HG03354 (cell line): ENCODE data around the gene WDR48.

ENCODE experiments used
- ATAC-seq: cut with Tn5 transposase; IDR thresholded peaks from one replicate; pipeline ENCODE4 v1.9.1; 2021; ENCODE audit warnings: mild to moderate bottlenecking; ENCODE audit not compliant: unreplicated experiment, poor library complexity, severe bottlenecking

The WDR48 gene

DNA sequence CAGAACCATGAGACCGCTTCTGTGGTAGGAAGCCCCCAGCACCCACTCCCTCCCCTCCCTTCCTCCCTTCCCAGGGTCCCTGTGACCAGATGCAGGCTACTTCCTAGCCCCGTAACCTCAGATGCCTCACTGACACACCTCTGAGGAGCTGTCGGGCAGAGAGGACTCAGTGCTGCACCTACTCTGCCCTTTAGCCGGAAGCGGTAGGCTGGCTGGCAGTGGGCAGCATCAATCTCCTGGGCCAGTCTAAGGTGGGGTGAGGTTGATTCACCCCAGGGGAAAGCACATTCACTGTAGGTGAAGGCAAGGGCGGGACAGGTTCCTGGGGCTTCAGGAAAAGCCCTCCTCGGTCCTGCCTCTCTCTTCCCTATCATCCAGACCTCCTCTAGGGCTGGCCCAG is 82.5 kb downstream of the WDR48 start:
- ATAC-seq: no peak

DNA sequence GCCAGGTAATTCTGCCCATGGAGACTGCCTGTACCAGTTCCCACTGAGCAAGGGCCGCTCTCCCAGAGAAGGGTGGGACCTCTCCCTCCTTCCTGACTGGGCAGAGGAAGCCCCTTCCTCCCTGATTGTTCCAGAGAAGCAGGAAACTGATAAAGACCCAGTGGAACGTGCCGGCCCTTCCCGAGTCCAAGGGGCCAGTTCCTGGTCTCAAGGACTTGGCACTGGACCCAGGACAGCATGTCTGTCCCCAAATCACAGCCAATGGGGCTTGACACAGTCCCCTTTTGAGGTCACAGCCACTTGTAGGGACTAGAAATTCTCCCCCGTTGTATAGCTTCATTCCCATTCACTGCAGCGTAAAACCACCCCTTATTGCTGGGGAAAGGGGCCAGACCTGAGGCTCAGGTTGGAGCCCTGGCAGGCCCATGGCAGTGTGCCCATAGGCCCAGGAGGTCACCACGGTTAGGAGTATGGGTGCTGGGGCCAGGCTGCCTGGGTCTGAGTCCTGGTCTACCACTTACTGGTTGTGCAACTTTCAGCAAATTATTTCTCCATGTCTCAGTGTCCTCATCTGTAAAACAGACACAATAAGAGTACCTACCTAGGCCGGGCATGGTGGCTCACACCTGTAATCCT is 83.5 kb downstream of the WDR48 start:
- ATAC-seq: no peak

DNA sequence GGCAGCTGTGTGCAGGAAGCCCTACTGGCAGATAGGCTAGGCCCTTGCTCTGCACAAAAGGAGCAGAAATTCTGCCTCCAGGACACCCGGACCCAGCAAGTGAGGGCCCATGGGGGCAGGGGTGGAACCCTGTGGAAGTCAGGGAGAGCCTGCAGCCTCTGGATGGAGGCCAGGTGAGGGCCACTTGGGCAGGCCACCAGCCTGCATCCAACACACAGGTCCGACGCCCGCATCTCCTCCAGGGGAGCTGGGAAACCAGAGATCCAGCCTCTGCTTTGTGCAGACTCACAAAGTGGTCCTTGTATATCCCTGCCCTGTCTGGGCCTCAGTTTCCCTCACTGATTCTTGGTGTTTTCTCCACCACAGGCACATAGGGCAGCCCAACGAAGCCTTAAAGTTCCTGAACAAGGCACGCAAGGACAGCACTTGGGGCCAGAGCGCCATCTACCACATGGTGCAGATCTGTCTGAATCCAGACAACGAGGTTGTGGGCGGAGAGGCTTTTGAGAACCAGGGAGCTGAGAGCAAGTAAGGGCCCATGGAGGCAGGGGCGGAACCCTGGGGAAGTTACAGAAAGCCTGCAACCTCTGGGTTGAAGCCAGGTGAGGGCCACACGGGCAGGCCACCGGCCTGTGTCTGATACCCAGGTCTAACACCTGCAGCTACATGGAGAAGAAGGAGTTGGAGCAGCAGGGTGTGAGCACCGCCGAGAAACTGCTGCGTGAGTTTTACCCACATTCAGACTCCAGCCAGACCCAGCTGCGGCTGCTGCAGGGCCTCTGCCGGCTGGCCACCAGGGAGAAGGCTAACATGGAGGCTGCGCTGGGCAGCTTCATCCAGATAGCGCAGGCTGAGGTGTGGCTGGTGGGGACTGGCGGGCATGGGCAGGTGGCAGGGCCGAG is 85.0 kb downstream of the WDR48 start:
- no peak for ATAC-seq

DNA sequence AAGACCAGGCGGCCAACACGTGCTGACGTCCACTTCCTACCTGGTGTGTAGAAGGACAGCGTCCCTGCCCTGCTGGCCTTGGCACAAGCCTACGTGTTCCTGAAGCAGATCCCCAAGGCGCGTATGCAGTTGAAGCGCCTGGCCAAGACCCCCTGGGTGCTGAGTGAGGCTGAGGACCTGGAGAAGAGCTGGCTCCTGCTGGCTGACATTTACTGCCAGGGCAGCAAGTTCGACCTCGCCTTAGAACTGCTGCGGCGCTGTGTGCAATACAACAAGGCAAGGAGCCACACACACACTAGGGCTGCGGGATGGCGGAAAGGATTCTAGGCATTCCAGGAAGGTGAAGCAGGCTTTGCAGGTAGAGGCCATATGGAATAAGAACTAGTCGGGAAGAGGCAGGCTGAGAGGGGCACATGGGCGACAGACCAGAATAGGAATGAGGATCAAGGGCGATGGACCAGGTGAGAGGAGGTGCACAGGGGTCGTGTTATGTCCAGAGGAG is 85.7 kb downstream of the WDR48 start:
- ATAC-seq: no peak

DNA sequence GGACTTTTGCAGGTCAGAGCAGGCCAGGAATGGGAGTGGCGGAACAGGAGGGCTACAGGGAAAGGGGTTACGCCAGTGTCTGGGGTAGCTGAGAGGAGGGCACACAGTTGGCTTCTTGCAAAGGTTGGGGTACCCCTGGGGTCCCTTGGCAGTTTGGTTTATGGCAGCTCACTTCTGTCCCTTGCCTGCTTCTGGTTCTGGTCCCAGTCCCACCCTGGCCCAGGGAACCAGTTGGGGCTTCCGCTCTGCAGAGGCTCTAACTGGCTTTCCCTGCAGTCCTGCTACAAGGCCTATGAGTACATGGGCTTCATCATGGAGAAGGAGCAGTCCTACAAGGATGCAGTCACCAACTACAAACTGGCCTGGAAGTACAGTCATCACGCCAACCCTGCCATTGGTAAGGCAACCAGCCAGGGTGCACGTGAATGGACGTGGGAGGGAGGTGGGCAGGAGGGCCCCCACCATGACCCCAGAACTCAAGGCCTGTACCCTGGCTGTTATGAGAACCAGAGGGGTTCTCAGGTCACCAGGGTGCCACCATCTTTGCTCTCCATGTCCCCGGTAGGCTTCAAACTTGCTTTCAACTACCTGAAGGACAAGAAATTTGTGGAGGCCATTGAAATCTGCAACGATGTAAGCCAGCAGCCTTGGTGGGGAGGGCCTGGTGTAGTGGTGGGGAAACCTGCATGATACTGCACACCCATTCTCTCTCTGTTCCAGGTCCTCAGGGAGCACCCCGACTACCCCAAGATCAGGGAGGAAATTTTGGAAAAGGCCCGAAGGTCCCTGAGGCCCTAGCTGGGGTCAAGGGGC is 86.4 kb downstream of the WDR48 start:
- no peak for ATAC-seq

DNA sequence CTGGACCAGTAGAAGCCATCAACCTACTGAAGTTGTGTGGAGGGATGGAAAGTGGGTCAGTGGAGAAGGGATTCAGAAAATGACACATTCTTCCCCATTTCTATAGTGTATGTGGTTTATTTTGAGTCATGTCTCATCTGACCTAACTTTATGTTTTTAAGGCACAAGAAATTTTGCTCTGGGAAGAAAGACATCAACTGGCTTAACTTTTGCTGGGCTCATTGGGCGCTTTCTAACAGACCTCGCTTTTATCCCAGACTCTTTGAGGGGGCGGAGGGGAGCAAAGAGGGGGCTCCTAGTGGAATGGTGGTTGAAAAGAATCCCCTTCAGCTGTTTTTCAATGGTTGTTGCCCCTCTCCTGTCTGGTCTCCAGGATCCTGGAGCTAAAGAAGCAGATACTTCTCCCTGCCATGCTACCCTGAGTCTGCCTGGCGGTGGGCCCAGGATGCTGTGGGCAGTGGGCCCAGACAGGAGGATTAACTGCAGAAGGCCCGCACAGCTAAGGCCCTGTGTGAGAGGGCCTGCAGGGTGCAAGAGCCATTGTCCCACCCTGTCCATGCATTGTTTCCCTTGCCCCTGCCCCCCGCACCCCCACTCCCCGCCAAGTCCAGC is 87.1 kb downstream of the WDR48 start:
- no peak for ATAC-seq

DNA sequence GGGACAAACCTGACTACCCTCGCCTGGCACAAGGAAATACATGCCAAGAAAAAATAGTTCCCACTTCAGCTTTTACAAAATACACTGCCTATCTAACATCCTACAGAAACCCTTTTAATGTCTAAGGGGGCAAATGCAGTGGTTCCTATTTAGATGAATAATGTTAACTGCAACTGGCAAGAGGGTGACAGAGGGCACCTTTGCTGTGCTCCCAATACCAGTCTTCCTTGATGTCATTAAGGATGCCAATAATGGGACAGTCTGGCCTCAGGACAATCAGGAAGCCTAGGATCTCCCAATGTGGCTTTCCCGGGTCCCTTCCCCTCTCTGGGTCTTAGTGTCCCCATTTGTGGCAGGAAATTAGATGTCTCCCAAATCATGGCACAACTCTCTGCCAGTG is 87.6 kb downstream of the WDR48 start:
- no peak for ATAC-seq

DNA sequence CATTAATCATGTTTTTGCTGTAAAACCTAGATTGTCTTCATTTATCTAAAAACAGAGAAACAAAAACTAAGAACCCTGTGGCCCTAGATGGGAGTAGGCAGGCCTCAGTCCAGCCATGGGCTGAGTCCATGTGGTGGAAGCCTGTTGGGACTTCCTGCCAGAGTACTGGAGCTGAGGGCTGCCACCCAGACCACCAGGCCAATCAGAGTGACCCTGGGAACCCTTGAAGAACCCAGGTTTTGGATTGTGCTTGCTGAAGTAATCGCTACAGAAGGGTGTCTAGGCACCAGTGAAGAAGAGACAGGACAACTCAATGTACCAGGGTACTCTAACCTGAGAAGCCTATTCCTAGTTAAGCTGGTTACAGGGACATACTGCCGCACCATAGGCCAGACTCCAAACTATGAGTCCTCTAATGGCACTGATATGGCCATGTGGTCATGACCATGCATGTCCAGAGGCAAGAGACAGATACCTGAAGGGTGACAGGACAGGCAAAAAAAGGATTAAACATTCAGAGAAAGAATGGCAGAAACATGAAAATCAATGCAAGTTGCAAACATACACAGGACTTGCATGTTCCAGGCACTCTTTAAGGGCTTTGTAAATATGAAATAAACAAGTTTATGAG is 88.6 kb downstream of the WDR48 start:
- ATAC-seq: no peak

DNA sequence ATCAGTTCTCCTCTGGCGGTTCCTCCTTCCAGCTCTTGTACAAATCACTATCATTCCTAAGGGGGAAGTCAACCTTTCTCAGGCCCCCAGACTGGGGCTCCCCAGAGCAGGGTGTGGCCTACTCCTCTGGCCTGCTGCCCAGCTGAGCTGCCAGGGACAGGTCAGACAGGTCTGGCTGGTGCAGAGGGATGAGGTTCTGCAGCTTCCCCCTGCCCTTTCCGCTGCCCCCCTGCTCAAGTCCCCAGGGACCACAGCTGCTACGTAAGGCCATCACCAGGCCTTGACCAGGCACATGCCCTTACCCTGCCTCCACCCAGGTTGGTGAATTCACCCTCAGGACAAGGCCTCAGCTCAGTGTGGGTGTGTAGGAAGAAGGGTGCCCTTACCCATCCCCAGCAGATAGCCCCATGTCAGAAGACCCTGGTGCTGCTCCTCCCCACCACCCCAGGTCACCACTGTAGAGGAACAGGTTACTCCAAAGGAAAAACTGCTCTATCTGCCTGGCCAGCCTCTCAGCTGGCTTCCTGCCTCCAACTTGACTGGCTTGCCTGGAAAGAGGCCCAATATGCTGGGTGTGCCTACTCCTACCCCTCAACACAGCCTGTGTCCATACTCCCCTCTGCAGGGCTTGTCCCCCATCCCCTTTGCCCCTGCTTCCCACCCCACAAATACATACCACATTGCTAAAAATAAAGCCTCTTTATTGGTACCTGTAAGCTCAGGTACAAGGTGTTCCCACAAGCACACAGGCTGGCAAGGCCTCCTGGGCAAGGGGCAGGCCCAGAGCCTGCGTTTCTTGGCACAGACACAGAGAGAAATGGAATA is 89.6 kb downstream of the WDR48 start:
- ATAC-seq: no peak

DNA sequence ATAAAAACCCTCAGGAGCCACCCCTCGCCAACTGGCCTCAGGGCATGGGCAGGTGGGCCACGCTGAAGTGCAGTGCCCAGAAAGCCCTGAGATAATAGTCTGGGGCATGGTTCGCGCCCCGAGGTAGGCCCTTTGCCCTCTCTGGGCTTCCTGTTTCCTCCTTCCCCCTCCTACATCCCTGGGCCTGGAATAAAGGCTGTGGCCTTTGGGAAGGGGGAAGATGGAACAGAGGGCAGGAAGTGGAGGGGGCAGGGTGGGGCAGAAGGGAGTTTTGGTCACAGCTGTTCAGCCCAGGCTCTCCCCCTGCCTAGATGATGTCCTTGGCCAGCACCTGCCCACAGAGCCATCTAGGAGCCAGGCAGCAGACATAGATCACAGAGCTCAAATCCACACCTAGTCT is 90.3 kb downstream of the WDR48 start:
- ATAC-seq: no peak

DNA sequence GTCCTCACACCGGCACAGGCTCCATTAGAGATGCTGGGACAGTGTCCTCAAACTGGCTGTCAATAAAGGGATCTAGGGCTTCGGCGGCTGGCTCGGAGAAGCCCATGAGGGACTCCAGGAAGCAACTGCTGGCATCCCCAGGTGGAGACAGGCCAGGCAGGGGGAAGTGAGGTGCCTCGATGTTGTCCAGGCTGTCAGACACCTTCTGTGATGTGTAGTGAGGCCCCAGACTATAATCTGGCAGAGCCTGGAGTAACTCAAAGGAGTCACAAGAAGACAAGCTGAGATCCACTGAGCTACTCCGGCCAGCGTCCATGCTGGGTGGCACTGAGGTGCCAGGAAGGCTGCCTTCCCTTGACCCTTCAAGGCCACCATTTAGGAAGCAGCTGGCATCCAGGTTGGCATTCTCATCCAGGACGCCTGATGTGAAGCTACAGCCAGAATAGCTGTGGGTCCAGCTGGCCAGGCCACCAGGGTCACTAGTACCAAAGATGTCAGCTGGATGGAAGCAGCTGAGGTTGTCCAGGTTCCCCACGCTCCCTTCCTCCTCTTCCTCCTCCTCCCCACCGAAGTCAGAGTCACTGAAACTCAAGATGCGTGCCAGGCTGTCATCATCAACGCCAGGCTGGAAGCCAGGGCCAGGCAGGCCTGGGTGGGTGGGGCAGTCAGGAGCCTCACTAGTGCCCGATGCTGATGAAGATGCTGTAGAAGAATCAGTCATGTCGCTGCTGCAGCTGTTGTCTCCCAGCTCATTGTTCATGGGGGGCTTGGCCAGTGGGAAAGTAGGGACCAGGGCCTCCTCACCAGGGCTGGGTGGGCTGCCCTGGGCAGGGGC is 91.5 kb downstream of the WDR48 start:
- ATAC-seq: no peak

DNA sequence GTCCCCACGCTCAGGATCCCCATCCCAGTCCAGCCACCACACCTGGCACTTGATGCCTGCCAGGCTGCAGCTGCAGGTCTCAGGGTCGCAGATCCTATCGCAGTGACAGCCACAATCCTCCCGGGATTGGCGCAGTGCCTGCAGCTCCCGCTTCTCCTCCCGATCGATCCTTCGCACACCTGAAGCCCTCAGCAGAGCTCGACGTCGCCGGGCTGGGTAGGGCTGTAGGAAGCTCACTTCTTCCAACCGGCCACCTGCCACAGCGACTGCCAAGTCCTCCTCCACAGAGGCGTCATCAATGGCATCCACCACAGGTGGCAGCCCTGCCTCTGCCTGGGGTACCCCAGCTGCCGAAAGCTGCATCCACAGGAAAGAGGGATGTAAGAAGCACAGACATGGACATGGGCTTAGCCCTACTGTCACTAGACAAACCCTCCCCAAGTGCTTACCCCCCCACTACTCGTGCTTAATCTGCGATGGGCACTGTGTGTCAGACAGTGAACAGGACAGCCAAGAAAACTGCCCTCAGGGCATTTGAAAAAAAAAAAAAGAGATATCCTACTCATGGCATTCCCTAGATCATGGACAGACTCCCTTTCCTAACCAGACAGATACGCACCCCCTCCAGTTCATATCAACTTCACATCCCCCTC is 92.4 kb downstream of the WDR48 start:
- no peak for ATAC-seq

DNA sequence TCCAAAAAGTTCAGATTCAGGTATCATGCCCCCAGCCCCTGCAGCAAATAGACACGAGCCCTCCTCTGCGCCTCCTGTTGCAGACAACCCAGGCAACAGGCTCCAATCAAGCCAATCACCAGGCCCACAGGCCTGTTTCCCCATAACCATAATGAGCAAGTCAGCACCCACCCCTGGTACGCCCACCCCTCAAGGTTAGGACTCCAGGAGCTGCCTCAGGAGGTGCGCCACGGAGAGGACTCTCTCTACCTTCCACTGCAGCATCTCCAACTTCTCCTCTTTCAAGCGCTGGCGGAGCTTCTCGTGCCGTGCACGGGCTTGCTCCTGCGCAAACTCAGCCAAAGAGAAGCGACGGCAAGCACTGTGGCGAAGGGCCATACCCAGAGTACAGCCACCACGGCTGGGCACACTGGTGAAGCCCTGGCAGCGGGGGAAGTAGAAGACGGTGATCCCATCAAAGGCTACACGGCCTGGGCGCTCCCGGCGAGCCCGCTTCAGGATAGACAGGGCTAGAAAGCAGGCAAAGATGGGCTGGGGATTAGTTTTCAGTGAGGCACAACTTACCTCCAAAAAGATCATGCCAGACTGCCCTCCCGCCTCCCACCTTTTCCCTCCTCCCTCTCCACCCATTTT is 93.0 kb downstream of the WDR48 start:
- ATAC-seq: no peak

DNA sequence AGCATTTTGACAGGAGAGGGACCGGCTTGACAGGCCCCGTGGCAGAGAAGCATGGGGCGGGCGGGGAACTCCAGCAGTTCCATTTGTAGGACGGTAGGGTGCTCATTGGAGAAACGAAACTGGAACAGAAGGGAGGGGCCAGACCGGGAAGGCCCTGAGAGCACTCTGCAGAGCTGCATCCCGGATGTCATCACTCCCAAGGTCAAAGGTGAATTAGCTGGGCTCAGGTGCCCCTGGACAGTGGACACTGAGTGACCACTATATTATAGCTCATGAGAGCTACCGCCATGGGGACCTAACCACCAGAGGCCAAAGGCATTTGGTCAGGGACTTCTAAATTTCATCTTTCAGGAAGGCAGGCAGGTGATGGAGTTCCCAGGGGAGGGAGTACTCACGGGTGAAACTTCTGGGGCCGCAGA is 94.3 kb downstream of the WDR48 start:
- ATAC-seq: no peak
